Activated T-helper 2 cell treated with anti-CD3 and anti-CD28 coated beads, Interferon-gamma antibody, Interleukin-2, Interleukin-4, amounts not matched to agents 10 μg/mL and 5 μg/mL and 100 μg/mL, durations not matched to agents 14 hours and 24 hours and 36 hours (primary cell): Measurements from ENCODE around the gene CSMD2. TPM values are rescaled to one million over a fixed set of nuclear protein-coding genes. Genes with fewer than 3 reads are reported as not detected.

Experiments
- DNase-seq: peaks from one replicate; pipeline ENCODE4 v3.0.0; 2021; ENCODE audit warnings: low spot score
- H3K27ac Mint-ChIP-seq: one replicate; pipeline ENCODE4 v1.8.0; 2021; ENCODE audit warnings: mixed read lengths
- H3K27me3 Mint-ChIP-seq: one replicate; pipeline ENCODE4 v1.8.0; 2021; ENCODE audit warnings: low read depth, mixed read lengths
- H3K36me3 Mint-ChIP-seq: one replicate; pipeline ENCODE4 v1.8.0; 2021; ENCODE audit warnings: low read depth, mixed read lengths
- H3K4me1 Mint-ChIP-seq: one replicate; pipeline ENCODE4 v1.8.0; 2021; ENCODE audit warnings: low read depth, mixed read lengths
- H3K4me3 Mint-ChIP-seq: one replicate; pipeline ENCODE4 v1.8.0; 2021; ENCODE audit warnings: low read depth, mild to moderate bottlenecking, moderate library complexity, mixed read lengths
- H3K9me3 Mint-ChIP-seq: one replicate; pipeline ENCODE4 v1.8.0; 2021; ENCODE audit warnings: mixed read lengths
- intact Hi-C: fragments of 100-400 bp; cut with micrococcal nuclease; formaldehyde crosslinking; loops from one replicate; pipeline ENCODE4 v1.15.1; 2023
- total RNA-seq: library from RNA; stranded (reverse); gene quantifications from 2 replicates; pipeline ENCODE4 v1.2.3, GENCODE V29; 2022

Gene CSMD2
- total RNA-seq, 1 donor from 2014 or later: not detected

DNA sequence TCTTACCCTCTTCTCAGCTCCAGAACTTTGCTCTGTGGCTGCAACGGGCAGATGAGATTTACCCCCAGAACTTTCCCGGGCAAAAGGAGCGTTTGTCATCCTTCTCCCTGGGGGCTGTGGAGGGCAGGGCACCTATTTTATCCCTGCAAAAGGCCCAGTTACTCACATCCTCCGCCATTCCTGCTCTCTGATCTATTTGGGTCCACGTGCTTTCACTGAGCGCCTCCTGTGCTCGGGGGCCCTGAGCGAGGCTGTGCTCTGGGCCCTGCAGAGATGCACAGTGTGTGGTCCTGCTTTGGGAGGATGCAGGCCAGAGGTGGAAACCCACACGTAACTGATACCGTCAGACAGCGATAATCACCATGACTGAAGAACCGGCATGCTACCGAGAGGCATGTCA, 2.4 kb upstream of the CSMD2 start:
- peaks cover 58% of the 10 kb centered on the region for H3K27me3 Mint-ChIP-seq
- intact Hi-C loops: no loop called here
- no peak overlapping the region for H3K27ac Mint-ChIP-seq

DNA sequence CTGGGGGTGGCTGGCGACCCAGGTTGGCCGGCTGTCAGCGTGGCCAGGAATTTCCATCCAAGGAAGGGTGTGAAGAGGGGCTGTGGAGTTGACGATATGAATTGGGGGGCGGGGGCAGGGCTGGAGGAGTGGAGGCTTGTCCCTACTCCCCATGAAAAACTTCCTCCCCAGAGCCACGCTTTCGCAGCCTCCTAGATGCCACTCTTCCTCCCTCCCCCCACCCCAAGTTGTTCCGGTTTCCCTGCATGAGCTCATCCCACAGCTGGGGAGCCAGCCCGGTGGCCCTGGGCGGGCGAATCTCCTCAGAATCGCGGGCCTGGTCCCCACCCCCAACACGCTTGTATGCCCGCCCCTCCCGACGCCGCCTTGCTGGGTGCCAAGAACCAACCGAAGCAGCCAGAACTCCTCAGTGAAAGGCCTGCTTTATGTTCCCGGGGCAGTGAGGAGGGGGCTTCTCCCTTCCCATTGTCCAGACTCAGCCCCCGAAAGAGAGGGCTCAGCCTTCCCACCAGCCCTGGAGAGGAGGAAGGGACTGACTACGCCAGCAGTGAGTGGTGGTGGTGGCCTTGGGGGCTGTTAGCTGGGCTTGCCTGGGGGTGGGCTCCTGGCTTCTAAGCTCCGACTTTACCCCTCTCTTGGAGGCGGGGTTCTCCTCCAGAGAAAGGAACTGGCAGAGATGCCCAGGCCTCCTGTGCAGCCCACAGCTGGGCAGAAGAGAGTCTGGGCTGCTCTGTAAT, 1.8 kb upstream of the CSMD2 start:
- intact Hi-C loops: no loop called here
- DNase-seq: no peak
- no peak overlapping the region for H3K4me3 Mint-ChIP-seq
- no peak overlapping the region for H3K27ac Mint-ChIP-seq
- H3K36me3 Mint-ChIP-seq: no peaks in the 10 kb centered on the region
- H3K27me3 Mint-ChIP-seq: peaks cover 63% of the 10 kb centered on the region
- no peaks in the 10 kb centered on the region for H3K9me3 Mint-ChIP-seq
- H3K4me1 Mint-ChIP-seq: peaks cover 11% of the 10 kb centered on the region

More for the DNA sequence above, 2.4 kb upstream of the CSMD2 start:
- H3K9me3 Mint-ChIP-seq: no peaks in the 10 kb centered on the region
- H3K4me1 Mint-ChIP-seq: peaks cover 11% of the 10 kb centered on the region
- no peak for DNase-seq
- no peaks in the 10 kb centered on the region for H3K36me3 Mint-ChIP-seq
- H3K4me3 Mint-ChIP-seq: no peak overlapping the region

DNA sequence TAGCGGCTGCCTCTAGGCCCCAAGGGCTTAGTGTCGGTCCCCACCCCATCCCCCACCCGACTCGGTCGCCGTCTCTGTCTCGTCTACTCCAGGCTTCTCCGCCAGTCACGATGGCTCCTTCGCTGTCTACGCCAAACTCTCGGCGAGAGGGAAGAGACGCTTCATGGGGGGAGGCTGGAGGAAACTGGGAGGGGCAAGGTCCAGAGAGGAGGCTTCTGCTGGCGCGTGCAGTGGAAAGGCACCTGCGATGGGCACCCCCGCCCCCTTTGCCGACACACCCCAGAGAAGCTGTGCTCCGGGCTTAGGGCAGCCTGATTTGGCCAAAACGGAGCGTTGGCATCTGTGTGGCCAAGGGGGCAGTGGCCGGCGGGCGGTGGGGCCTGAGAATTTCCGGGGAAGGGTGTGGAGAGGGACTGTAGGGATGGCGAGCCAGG, 1.2 kb upstream of the CSMD2 start:
- no peak overlapping the region for H3K27ac Mint-ChIP-seq
- DNase-seq: no peak
- peaks cover 66% of the 10 kb centered on the region for H3K27me3 Mint-ChIP-seq
- H3K4me3 Mint-ChIP-seq: no peak overlapping the region
- H3K4me1 Mint-ChIP-seq: peaks cover 11% of the 10 kb centered on the region
- intact Hi-C loops: no loop called here
- no peaks in the 10 kb centered on the region for H3K9me3 Mint-ChIP-seq
- H3K36me3 Mint-ChIP-seq: no peaks in the 10 kb centered on the region

DNA sequence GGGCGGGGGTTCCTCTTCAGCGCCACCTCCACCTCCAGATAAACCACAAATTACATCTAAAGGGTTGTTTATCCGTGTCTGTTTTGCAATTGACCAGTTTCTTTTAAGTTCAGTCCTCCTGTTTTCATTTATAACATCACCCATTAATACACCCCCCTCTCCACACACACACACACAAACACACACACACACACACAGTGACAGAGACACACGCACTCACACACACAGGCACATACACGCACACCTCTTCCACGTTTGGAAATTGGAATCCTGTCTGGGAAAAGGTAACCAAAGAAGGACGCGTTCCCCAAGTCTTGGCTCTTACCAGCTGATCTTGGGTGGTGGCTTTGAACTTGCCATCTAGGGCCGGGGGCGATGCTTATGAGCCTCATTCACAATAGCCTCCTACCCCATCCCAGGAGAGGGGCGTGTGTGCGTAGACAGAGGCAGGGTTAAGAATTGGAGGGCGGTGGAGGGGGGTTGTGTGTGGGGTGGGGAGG, 442 bp upstream of the CSMD2 start:
- H3K27ac Mint-ChIP-seq: no peak overlapping the region
- no peaks in the 10 kb centered on the region for H3K9me3 Mint-ChIP-seq
- DNase-seq: no peak
- no peak overlapping the region for H3K4me3 Mint-ChIP-seq
- H3K4me1 Mint-ChIP-seq: peaks cover 11% of the 10 kb centered on the region
- intact Hi-C loops: no loop called here
- no peaks in the 10 kb centered on the region for H3K36me3 Mint-ChIP-seq
- peaks cover 66% of the 10 kb centered on the region for H3K27me3 Mint-ChIP-seq

DNA sequence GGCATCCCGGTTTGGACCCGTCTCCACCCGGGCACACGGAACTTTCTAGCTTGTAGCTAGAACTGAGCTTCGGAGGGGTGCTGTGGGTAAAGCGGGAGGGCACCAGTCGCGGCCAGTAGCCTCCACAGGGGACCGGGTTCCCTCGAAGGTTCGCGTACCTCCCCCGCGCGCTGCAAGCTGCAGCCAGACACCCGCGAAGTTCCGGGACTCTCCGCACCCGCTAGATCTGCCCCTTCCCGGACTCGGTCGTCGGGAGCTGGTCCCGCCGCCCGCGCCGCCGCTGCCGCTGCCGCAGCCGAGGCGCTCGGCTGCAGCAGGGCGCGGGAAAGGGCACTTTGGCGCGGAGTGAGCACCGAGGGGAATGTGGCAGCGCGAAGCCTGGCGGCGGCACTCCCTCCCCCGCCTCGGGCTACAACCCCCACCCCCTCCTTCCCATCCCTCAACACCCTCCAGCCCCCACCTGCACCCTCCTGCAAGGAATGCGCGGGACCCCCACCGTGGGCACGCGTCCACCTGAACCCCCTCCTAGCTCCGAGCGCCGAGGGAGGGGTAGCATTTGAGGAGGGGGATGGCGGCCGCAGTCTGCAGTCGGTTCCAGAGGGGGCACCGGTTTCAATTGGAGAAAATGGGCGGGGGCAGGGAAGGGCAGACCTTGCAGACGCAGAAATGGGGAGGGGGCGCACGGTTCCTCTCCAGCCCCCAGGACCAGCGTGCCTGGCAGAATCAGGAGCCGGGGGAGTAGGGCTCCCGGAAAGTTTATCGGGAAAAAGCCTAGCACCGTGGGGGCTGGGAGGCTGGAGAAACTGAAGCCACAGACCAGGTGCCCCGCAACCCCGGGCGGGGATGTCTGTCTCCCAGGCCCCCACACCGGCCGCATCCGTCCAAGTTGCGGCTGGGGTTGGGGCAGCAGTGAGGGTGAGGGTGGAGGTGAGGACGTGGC, 968 bp downstream of the CSMD2 start:
- Mint-ChIP-seq H3K9me3 (no peaks in the 10 kb centered on the region), H3K27me3 (peaks cover 67% of the 10 kb centered on the region), H3K4me1 (peaks cover 11% of the 10 kb centered on the region), H3K27ac (no peak overlapping the region), H3K4me3 (no peak overlapping the region), H3K36me3 (no peaks in the 10 kb centered on the region)
- no peak for DNase-seq
- intact Hi-C loops: loop anchor here (5.0 kb wide), 1 partner anchor 532 kb away; no protein-coding TSS in a partner anchor

DNA sequence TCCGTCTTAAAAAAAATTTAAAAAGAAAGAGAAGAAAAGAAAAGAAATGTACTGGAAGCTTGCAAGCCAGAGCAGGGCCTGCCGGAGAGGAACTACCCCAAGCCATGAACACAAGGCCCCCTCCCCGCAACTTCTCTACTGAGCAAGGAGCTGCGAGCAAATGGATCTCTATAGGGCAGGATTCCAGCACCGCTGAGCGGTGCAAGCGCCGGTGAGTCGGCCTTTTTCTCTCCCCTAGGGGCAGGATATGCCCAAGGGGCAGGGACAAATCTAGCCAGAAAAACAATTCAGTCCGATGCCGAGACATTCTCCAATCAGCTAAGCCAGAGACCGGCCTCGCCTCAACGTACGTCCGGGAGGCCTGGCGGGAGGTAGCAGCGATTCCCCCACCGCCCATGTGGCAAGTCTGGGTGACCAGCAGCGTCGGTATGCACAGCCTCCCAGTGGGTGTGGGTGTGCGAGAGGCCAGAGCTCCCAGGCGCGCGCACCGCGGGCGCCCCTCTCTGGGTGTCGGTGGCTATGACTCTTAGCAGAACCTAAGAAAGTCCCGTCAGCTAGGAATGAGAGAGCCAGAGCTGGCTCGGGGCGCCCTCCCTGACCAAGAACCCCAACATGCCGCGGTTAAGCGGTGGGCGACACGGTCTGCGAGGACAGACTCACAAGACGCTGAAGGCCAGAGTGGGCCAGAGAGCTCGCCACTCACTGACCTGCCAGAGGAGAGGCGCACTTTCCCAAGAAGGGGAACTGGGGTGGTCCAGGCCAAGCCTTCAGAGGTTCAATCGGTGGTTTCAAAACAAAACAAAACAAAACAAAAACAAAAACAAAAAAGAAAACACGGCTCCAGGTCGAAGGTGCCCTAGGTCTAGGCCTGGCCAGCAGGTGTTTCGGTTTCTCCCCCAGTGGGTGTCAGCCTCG, 1.9 kb downstream of the CSMD2 start:
- Mint-ChIP-seq H3K9me3 (no peaks in the 10 kb centered on the region), H3K4me3 (peak overlapping the region; percentile 30), H3K27ac (no peak overlapping the region), H3K4me1 (peaks cover 11% of the 10 kb centered on the region), H3K36me3 (no peaks in the 10 kb centered on the region), H3K27me3 (peaks cover 63% of the 10 kb centered on the region)
- intact Hi-C loops: loop anchor here (5.0 kb wide), 1 partner anchor 531 kb away; no protein-coding TSS in a partner anchor
- peak; percentile 12 for DNase-seq

DNA sequence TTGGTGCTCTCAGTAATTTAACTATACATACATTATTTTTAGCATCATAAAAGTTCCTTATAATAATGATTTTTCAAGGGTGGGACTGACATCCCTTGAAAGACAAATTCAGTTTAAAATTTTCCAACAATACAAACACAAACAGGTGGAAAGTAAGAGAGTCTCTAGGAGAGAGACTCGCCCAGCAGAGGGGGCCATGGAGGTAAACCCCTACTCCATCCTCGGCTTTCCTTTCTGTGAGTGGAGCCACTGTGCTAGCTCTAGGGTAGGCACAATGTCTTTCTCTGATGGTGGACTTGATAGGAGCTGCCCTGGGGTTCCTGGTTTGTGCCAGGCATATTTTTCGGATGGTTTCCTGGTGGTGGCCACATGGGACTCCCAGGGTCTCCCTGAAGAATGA, 8.3 kb downstream of the CSMD2 start:
- Mint-ChIP-seq H3K27ac (no peak overlapping the region), H3K9me3 (no peaks in the 10 kb centered on the region), H3K36me3 (no peaks in the 10 kb centered on the region), H3K4me1 (no peaks in the 10 kb centered on the region), H3K27me3 (peaks cover 22% of the 10 kb centered on the region), H3K4me3 (no peak overlapping the region)
- DNase-seq: no peak
- intact Hi-C loops: no loop called here

DNA sequence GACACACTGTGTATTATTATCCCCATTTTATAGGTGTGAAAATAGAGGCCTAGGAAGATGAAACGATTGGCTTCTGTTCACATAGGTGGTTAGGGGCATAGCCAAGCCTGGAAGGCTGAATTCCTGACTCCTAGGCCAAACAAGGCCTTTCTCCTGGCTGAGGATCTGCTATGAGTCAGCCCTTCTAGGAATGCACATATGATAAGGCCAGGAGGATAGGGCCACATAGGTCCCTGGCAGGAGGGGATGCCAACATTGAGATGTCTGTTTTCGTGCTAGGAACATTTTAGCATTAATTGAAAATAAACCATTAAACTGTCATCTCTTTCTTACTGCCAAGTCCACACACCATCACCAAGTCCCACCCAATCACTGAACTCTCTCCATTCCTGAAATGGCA, 9.2 kb downstream of the CSMD2 start:
- Mint-ChIP-seq H3K4me3 (no peak overlapping the region), H3K36me3 (no peaks in the 10 kb centered on the region), H3K4me1 (no peaks in the 10 kb centered on the region), H3K9me3 (no peaks in the 10 kb centered on the region), H3K27ac (no peak overlapping the region), H3K27me3 (peaks cover 13% of the 10 kb centered on the region)
- DNase-seq: no peak
- intact Hi-C loops: no loop called here

DNA sequence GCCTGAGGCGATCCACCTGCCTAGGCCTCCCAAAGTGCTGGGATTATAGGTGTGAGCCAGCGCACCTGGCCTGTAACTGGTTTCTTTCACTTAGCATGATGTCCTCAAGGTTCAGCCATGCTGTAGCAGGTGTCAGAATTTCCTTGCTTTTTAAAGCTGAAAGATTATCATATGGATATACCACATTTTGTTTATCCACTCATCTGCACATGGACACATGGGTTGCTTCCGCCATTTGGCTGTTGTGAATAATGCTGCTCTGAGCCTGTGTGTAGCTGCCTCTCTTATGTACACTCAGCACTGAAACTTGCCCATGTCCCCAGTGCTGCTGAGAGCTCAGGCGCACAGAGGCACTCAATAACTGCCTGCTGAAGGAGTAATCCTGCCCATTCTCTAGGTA, 11.8 kb downstream of the CSMD2 start:
- no peaks in the 10 kb centered on the region for H3K9me3 Mint-ChIP-seq
- H3K27ac Mint-ChIP-seq: no peak overlapping the region
- no peak for DNase-seq
- no peaks in the 10 kb centered on the region for H3K36me3 Mint-ChIP-seq
- no peak overlapping the region for H3K4me3 Mint-ChIP-seq
- no peaks in the 10 kb centered on the region for H3K4me1 Mint-ChIP-seq
- intact Hi-C loops: no loop called here
- peaks cover 6% of the 10 kb centered on the region for H3K27me3 Mint-ChIP-seq

DNA sequence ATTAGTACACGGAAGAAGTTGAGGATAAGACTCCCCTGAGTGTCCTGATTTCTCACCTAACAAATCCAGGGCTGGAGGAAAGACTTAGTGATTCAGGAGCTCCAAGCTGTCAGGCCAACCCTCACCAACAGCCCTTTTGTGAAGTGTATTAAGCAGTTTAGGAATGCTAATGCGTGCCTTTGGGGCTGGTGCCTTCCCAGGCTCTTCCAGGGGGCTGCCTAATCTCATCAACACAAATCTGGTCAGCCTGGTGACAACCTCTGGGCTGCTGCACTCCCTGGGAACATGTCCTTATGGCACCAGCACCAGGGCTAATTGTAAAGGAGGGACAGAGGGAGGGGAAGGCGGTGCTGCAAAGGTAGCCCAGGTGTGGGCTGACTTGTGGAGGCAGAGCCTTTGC, 15.5 kb downstream of the CSMD2 start:
- no peaks in the 10 kb centered on the region for H3K9me3 Mint-ChIP-seq
- no peaks in the 10 kb centered on the region for H3K36me3 Mint-ChIP-seq
- DNase-seq: no peak
- intact Hi-C loops: no loop called here
- H3K4me1 Mint-ChIP-seq: no peaks in the 10 kb centered on the region
- no peak overlapping the region for H3K27ac Mint-ChIP-seq
- H3K27me3 Mint-ChIP-seq: peaks cover 4% of the 10 kb centered on the region
- H3K4me3 Mint-ChIP-seq: no peak overlapping the region

DNA sequence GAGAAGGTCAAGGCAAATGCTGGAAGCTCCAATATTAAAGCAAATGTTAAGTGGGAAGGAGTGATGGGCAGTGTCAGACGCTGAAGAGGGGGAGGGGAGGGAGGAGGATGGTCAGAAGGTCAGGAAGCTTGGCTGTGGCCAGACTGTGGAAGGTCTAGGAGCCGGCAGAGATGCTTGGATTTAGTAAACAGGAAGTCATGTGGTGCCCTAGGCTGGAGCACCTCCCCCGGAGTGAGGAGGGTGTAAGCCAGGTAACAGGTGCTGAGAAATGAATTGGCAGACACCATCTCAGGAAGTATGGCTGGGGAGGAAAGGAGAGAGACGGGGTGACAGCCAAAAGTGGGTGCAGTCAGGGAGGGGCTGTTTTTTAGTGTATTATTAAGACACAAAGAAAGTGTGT, 17.7 kb downstream of the CSMD2 start:
- Mint-ChIP-seq H3K4me1 (no peaks in the 10 kb centered on the region), H3K27ac (no peak overlapping the region)
- intact Hi-C loops: no loop called here

DNA sequence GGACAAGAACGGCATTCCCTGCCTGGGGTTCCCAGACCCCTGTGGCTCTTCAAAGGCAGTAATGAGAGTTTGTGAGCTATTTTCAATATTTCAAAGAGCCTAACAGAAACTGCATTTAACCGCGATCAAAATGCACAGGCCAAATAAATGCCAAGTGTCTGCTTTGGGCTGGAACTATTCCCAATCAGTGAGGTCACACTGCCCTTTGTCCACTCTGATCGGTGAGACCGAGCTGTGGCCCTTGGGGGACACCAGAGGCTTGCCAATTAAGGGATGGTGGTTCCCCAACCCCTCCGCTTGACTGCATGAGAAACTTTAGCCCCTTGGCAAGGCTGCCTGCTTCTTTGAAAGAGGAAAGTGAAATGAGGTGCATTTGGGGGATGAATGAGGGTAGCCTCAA, 20.3 kb downstream of the CSMD2 start:
- no peak overlapping the region for H3K4me3 Mint-ChIP-seq
- H3K4me1 Mint-ChIP-seq: no peaks in the 10 kb centered on the region
- no peaks in the 10 kb centered on the region for H3K27me3 Mint-ChIP-seq
- no peaks in the 10 kb centered on the region for H3K36me3 Mint-ChIP-seq
- intact Hi-C loops: no loop called here
- no peak overlapping the region for H3K27ac Mint-ChIP-seq
- DNase-seq: no peak
- no peaks in the 10 kb centered on the region for H3K9me3 Mint-ChIP-seq

More for the DNA sequence above, 17.7 kb downstream of the CSMD2 start:
- Mint-ChIP-seq H3K9me3 (no peaks in the 10 kb centered on the region), H3K36me3 (no peaks in the 10 kb centered on the region), H3K27me3 (no peaks in the 10 kb centered on the region), H3K4me3 (no peak overlapping the region)
- no peak for DNase-seq
